ENCODE results near the gene GTF2E1. TPM values are rescaled to one million over a fixed set of nuclear protein-coding genes. Genes with fewer than 3 reads are reported as not detected.

GTF2E1 gene
- total RNA-seq, 2 donors from 2014 or later = 6.8 to 9.6 TPM

GRCh38 chr3:120797857-120798256 lies 55.3 kb downstream of the GTF2E1 start:
- DNase-seq (ENCODE audit: low spot score) = no peak
- Histone ChIP-seq H3K4me1 (no peaks in the 10 kb centered on the region), H3K9me3 (no peaks in the 10 kb centered on the region), H3K27me3 (no peaks in the 10 kb centered on the region), H3K4me3 (no peak overlapping the region), H3K36me3 (no peaks in the 10 kb centered on the region), H3K27ac (no peak overlapping the region)
- TF ChIP-seq CTCF (IDR thresholded peaks at IDR 0.05) = no peak

GRCh38 chr3:120798346-120798745 lies 55.8 kb downstream of the GTF2E1 start:
- no peaks in the 10 kb centered on the region for H3K4me1 ChIP-seq
- no peaks in the 10 kb centered on the region for H3K9me3 ChIP-seq
- H3K36me3 ChIP-seq = no peaks in the 10 kb centered on the region
- H3K27ac ChIP-seq = no peak overlapping the region
- no peak overlapping the region for H3K4me3 ChIP-seq
- no peaks in the 10 kb centered on the region for H3K27me3 ChIP-seq
- TF ChIP-seq CTCF (IDR thresholded peaks at IDR 0.05) = no peak
- DNase-seq (ENCODE audit: low spot score) = no peak

DNA sequence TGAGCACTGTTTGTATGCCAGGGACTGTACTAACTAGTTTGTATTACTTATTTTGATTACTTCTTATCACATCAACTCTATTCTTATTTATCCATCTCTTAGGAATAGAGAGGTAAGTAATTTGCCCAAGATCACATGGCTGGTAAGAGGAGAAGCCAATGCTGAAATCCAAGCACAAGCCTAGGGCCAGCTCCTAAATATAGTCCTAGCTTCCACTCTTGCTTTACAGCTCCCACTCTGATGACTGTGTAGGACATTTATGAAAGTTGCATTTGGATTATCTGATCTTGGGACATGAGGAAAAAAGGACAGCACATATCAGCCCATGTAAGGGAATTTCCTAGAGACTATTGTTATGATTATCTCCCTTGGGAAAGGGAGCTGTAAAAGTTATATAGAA lies 58.1 kb downstream of the GTF2E1 start:
- H3K4me3 ChIP-seq = no peak overlapping the region
- no peaks in the 10 kb centered on the region for H3K9me3 ChIP-seq
- H3K27me3 ChIP-seq = no peaks in the 10 kb centered on the region
- H3K4me1 ChIP-seq = no peaks in the 10 kb centered on the region
- no peak overlapping the region for H3K27ac ChIP-seq
- H3K36me3 ChIP-seq = no peaks in the 10 kb centered on the region
- no peak for DNase-seq (ENCODE audit: low spot score)
- TF ChIP-seq CTCF (IDR thresholded peaks at IDR 0.05) = no peak

DNA sequence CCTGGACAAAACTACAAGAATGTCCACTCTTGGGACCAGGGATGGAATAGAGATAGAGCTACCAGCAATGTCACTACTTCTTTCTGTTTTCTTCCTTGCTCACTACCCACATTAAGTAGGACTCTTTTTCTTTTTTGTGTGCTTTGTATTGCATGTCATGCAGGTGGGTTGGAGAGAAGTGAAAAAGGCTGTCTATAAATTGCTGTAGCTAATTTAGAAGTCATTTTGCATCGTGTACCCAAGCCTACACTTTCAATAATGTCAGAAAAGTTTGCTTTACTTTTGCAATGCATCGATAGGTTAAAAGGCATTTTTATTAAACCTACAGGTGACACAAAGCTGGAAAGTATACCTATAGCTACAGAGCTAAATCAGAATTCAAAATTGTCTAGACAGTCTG lies 58.9 kb downstream of the GTF2E1 start:
- H3K9me3 ChIP-seq = no peaks in the 10 kb centered on the region
- H3K4me1 ChIP-seq = no peaks in the 10 kb centered on the region
- H3K27me3 ChIP-seq = no peaks in the 10 kb centered on the region
- DNase-seq (ENCODE audit: low spot score) = no peak
- H3K4me3 ChIP-seq = no peak overlapping the region
- no peak for TF ChIP-seq CTCF (IDR thresholded peaks at IDR 0.05)
- H3K36me3 ChIP-seq = no peaks in the 10 kb centered on the region
- H3K27ac ChIP-seq = no peak overlapping the region

GRCh38 chr3:120802916-120803315 lies 60.4 kb downstream of the GTF2E1 start:
- Histone ChIP-seq H3K4me1 (no peaks in the 10 kb centered on the region), H3K36me3 (no peaks in the 10 kb centered on the region), H3K4me3 (no peak overlapping the region), H3K27ac (no peak overlapping the region), H3K9me3 (no peaks in the 10 kb centered on the region), H3K27me3 (no peaks in the 10 kb centered on the region)
- DNase-seq (ENCODE audit: low spot score) = no peak
- no peak for TF ChIP-seq CTCF (IDR thresholded peaks at IDR 0.05)

- H3K27me3 ChIP-seq = no peaks in the 10 kb centered on the region
- DNase-seq (ENCODE audit: low spot score) = no peak
- no peaks in the 10 kb centered on the region for H3K36me3 ChIP-seq
- H3K4me3 ChIP-seq = no peak overlapping the region
- no peak for TF ChIP-seq CTCF (IDR thresholded peaks at IDR 0.05)
- no peak overlapping the region for H3K27ac ChIP-seq
- no peaks in the 10 kb centered on the region for H3K9me3 ChIP-seq
- H3K4me1 ChIP-seq = no peaks in the 10 kb centered on the region
Measured at GRCh38 chr3:120816728-120817127, 74.2 kb downstream of the GTF2E1 start.

All from right atrium auricular region (tissue), 2 donors.